Esophagus squamous epithelium (tissue), 4 donors: ENCODE results near the gene DLG2.

Experiments used
- POLR2A ChIP-seq, 4 donors: fragments of 450-650 bp; IDR thresholded peaks; one replicate each; pipeline ENCODE4 v1.6.1; 2017; ENCODE audit warnings: antibody characterized with exemption in 4 of 4, mild to moderate bottlenecking in 4 of 4, moderate library complexity in 3 of 4
- TF ChIP-seq, protein P1 (sequence below), 6 experiments: fragments of 450-650 bp in 4 of 6; fragments of 200-600 bp in 2 of 6; sonication (generic) in 2 of 6; IDR thresholded peaks; one replicate each; pipeline ENCODE4 v1.5.1; 2016 to 2019; ENCODE audit warnings: antibody characterized with exemption in 6 of 6, mild to moderate bottlenecking in 4 of 6, moderate library complexity in 4 of 6

DNA sequence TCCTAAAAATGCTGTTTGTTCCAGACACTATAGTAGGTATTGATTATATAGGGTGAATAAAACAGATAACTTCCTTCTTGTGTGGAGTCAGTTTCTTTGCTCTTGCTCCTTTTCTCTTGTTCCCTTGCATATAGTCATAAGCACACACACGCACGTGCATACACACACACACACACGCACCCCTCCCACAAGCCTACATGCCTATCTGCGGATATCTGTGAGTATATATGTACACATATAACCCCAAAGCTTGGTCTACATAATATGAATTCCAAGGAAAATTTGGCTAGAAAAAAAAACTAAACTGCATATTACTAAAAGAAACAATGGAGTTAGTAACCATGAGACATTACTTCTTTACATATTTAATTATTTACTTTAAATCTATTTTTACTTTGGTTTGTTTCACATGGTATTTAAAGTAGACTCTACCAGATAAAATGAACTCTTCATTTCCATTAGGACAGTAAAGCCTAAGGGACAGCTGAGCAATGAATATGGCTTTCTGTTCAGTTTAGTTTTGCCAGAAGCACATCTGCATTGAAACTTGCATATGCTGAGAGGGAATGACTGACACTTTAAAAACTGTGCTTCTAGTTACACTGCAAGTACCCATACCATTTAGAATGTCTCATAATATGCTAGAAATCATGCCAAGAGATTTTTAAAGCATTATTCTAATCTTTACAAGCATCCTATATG, 676.4 kb downstream of the DLG2 start:
- TF ChIP-seq, protein P1, sequence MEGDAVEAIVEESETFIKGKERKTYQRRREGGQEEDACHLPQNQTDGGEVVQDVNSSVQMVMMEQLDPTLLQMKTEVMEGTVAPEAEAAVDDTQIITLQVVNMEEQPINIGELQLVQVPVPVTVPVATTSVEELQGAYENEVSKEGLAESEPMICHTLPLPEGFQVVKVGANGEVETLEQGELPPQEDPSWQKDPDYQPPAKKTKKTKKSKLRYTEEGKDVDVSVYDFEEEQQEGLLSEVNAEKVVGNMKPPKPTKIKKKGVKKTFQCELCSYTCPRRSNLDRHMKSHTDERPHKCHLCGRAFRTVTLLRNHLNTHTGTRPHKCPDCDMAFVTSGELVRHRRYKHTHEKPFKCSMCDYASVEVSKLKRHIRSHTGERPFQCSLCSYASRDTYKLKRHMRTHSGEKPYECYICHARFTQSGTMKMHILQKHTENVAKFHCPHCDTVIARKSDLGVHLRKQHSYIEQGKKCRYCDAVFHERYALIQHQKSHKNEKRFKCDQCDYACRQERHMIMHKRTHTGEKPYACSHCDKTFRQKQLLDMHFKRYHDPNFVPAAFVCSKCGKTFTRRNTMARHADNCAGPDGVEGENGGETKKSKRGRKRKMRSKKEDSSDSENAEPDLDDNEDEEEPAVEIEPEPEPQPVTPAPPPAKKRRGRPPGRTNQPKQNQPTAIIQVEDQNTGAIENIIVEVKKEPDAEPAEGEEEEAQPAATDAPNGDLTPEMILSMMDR (IDR thresholded peaks at IDR 0.05), result no peak
- TF ChIP-seq POLR2A (IDR thresholded peaks at IDR 0.05), result no peak
